Measurements from ENCODE around the gene ANKRD24. TPM values are rescaled to one million over a fixed set of nuclear protein-coding genes. Genes with fewer than 3 reads are reported as not detected.

The ANKRD24 gene
- total RNA-seq, 1 experiment from 2014 or later = 0.33 TPM

DNA sequence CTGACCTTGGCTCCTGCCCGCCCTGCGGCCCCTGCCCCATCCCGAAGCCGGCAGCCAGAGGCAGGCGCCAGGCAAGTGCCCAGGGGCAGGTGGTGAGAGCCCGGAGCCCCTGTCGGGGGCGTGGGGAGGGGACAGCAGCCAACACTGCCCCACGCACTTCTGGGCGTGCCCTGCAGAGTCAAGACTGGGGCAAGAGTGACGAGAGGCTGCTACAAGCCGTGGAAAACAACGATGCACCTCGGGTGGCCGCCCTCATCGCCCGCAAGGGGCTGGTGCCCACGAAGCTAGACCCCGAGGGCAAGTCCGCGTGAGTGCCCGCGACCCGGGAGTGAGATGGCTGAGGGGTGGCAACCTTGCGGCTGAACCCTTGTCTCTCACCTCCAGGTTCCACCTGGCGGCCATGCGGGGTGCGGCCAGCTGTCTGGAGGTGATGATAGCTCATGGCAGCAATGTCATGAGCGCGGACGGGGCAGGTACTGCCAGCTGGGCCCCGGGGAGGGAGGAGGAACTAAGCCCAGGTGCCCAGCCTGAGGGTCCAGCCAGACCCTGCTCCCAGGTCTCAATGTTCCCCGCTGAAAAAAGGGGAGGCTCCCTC, 17.3 kb downstream of the ANKRD24 start:
- Histone ChIP-seq H3K27me3 (ENCODE audit: low read length) (peaks cover 13% of the 10 kb centered on the region), H3K27ac (ENCODE audit: low read length) (no peak overlapping the region), H3F3A (ENCODE audit: low read length, unreplicated experiment) (no peaks in the 10 kb centered on the region), H3K9me2 (replicated peaks; ENCODE audit: low read length) (no peaks in the 10 kb centered on the region), H3K79me2 (ENCODE audit: low read length) (no peaks in the 10 kb centered on the region), H3K9me3 (ENCODE audit: low read length) (no peaks in the 10 kb centered on the region), H3K4me1 (ENCODE audit: insufficient read depth, low read length) (no peaks in the 10 kb centered on the region), H3K4me2 (ENCODE audit: low read length) (no peak overlapping the region), H3K36me3 (ENCODE audit: low read depth, low read length) (no peaks in the 10 kb centered on the region), H3K9ac (ENCODE audit: low read length) (no peak overlapping the region), H3K4me3 (ENCODE audit: low read length) (no peak overlapping the region), H2AFZ (ENCODE audit: low read length) (no peak overlapping the region), H4K20me1 (ENCODE audit: low read length) (no peaks in the 10 kb centered on the region)
- intact Hi-C loops (cut with micrococcal nuclease) = loop anchor here (5.0 kb wide), 1 partner anchor 212 kb away; the partner anchor contains the start of gene EEF2
- POLR2A ChIA-PET (ENCODE audit: unreplicated experiment) = no interaction called here
- CTCF ChIA-PET = no interaction called here
- no peak for ATAC-seq
- no TSS peak for BruUV-seq (replicated peaks)
- DNase-seq = no peak
- TF ChIP-seq EZH2phosphoT487 (IDR thresholded peaks at IDR 0.05; ENCODE audit: borderline replicate concordance, low read length) = no peak
- TF ChIP-seq, protein P1, sequence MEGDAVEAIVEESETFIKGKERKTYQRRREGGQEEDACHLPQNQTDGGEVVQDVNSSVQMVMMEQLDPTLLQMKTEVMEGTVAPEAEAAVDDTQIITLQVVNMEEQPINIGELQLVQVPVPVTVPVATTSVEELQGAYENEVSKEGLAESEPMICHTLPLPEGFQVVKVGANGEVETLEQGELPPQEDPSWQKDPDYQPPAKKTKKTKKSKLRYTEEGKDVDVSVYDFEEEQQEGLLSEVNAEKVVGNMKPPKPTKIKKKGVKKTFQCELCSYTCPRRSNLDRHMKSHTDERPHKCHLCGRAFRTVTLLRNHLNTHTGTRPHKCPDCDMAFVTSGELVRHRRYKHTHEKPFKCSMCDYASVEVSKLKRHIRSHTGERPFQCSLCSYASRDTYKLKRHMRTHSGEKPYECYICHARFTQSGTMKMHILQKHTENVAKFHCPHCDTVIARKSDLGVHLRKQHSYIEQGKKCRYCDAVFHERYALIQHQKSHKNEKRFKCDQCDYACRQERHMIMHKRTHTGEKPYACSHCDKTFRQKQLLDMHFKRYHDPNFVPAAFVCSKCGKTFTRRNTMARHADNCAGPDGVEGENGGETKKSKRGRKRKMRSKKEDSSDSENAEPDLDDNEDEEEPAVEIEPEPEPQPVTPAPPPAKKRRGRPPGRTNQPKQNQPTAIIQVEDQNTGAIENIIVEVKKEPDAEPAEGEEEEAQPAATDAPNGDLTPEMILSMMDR (conservative IDR thresholded peaks at IDR 0.05; ENCODE audit: low read depth, low read length) = no peak
- TF ChIP-seq EZH2 (IDR thresholded peaks at IDR 0.05; ENCODE audit: low read length, unreplicated experiment) = no peak

DNA sequence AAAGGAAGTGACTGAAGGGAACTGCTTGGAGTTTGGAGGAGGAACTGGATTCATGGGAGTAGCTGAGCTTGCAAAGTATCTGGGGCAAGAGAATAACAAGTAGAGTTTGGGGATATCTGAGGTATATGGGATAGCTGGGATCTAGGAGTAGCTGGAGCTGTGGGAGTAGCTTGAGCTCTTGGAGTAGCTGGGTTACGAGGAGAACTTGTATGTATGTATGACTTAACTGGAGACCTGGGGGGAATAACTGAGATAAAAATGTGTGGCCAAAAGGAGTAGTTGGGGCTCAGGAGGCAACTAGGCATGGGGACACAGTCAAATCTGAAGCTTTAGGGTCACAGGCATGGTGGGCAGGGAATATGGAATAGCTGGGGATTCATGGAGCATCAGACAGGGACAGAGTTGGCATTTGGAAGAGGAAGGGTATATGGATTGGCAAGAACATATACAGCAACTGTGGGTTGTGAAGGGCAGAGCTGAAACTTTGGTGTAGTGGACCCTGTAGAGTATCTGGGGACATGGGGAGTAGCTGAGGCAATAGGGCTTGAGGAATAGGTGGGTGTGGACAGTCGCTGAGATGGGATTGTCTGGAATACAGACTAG, 18.6 kb downstream of the ANKRD24 start:
- intact Hi-C loops (cut with micrococcal nuclease) = loop anchor here (5.0 kb wide), 1 partner anchor 214 kb away; the partner anchor contains the start of gene EEF2

More for the DNA sequence above, 18.6 kb downstream of the ANKRD24 start:
- no peak for ATAC-seq
- no peak overlapping the region for H3K4me2 ChIP-seq (ENCODE audit: low read length)
- no peaks in the 10 kb centered on the region for H3K79me2 ChIP-seq (ENCODE audit: low read length)
- H3K27ac ChIP-seq (ENCODE audit: low read length) = no peak overlapping the region
- ChIA-PET CTCF (no interaction called here), POLR2A (ENCODE audit: unreplicated experiment) (no interaction called here)
- TF ChIP-seq, protein P1 (conservative IDR thresholded peaks at IDR 0.05; ENCODE audit: low read depth, low read length) = no peak
- TF ChIP-seq EZH2 (IDR thresholded peaks at IDR 0.05; ENCODE audit: low read length, unreplicated experiment) (no peak), EZH2phosphoT487 (IDR thresholded peaks at IDR 0.05; ENCODE audit: borderline replicate concordance, low read length) (no peak)
- no peaks in the 10 kb centered on the region for H3F3A ChIP-seq (ENCODE audit: low read length, unreplicated experiment)
- H3K4me1 ChIP-seq (ENCODE audit: insufficient read depth, low read length) = no peaks in the 10 kb centered on the region
- H3K4me3 ChIP-seq (ENCODE audit: low read length) = no peak overlapping the region
- BruUV-seq (replicated peaks) = no TSS peak
- no peaks in the 10 kb centered on the region for H3K36me3 ChIP-seq (ENCODE audit: low read depth, low read length)
- H3K9me3 ChIP-seq (ENCODE audit: low read length) = no peaks in the 10 kb centered on the region
- no peak for DNase-seq
- no peak overlapping the region for H3K9ac ChIP-seq (ENCODE audit: low read length)
- H3K27me3 ChIP-seq (ENCODE audit: low read length) = peaks cover 13% of the 10 kb centered on the region
- no peaks in the 10 kb centered on the region for H4K20me1 ChIP-seq (ENCODE audit: low read length)
- H3K9me2 ChIP-seq (replicated peaks; ENCODE audit: low read length) = no peaks in the 10 kb centered on the region
- no peak overlapping the region for H2AFZ ChIP-seq (ENCODE audit: low read length)
